NB4 (cell line): ENCODE data around the gene CLDN6.

Experiments used
- CTCF ChIP-seq: IDR thresholded peaks from one replicate; pipeline ENCODE4 v1.5.1; 2012; ENCODE audit warnings: low read depth, low read length
- MYC ChIP-seq: IDR thresholded peaks from 2 replicates; pipeline ENCODE4 v1.6.1; 2011; ENCODE audit warnings: low read depth, low read length

- TF ChIP-seq CTCF (no peak), MYC (no peak)
Observed at GRCh38 chr16:3032624-3033023, 14.6 kb upstream of the CLDN6 start.
